HG03565 (cell line): ENCODE measurements around the gene RTP5.
A peak's percentile ranks its signal among the peaks of the same experiment; 100 is the strongest.

Experiments used
- ATAC-seq: cut with Tn5 transposase; IDR thresholded peaks from one replicate; pipeline ENCODE4 v1.9.1; 2021; ENCODE audit warnings: mild to moderate bottlenecking, moderate library complexity; ENCODE audit not compliant: unreplicated experiment

Gene RTP5

GRCh38 chr2:241843321-241844065 lies 26.0 kb upstream of the RTP5 start:
- ATAC-seq, result no peak

DNA sequence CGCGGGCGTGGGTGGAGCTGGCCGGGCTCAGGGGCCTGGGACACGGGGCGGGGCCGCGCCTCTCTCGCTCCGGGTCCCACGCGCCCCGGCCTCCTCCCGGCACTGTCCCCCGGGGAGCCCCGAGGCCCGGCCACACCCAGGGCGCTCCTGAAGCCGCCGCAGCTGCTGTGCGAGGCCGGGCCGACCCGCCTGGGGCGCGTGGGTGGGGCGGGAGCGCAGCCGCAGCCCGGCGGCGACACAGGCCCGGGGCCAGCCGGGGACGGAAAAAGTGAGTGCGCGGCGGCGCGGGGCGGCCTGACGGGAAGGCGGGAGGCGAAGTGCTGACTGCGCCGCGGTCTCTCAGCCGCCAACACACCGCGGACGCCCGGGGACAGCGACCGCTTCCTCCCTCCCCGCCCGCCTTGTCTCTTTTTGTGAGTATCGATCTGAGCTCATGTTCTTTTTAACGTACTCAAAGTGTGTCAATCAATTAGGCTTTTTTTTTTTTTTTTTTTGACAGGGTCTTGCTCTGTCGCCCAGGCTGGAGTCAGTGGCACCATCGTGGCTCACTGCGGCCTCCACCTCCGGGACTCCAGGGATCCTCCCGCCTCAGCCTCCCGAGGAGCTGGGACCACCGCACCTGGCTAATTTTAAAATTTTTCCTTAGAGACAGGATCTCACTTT lies 25.3 kb upstream of the RTP5 start:
- peak; percentile 58 for ATAC-seq

GRCh38 chr2:241844831-241845578 lies 24.5 kb upstream of the RTP5 start:
- no peak for ATAC-seq

- no peak for ATAC-seq
Measured at GRCh38 chr2:241846406-241846805, 23.1 kb upstream of the RTP5 start.

DNA sequence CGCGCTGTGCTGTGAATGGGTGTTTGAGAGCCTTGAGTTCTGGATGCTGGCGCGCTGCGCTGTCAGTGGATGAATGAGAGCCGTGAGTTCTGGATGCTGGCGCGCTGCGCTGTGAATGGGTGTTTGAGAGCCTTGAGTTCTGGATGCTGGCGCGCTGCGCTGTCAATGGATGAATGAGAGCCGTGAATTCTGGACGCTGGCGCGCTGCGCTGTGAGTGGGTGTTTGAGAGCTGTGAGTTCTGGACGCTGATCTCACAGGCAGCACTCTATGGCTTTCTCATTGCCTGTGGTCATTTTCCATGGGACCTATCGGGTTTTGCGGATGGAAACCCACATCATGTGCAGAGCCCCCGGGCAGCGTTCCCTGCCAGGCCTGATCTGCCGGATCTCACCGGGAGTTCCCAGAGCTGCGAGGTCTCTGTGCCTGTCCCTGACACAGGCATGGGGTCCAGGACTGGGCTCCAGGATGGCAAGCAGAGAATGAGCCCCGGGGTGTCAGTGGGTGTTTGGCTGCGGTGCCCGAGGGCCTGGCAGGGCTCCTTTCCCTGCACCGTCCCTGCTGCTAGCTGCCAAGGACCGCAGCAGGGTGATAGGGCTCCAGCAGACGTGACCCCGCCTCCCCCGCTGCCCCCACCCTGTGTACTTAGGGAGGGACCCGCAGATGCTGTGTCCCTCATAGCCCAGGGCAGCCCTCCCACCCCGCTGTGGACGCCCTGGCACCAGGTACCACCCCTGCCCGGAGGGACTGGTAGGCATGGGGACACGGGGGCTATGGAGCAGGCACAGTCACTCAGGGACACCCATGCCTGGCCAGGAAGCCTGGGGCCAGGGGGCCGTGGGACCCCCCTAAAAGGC lies 20.5 kb upstream of the RTP5 start:
- no peak for ATAC-seq

GRCh38 chr2:241849616-241850543 lies 19.6 kb upstream of the RTP5 start:
- ATAC-seq, result no peak

DNA sequence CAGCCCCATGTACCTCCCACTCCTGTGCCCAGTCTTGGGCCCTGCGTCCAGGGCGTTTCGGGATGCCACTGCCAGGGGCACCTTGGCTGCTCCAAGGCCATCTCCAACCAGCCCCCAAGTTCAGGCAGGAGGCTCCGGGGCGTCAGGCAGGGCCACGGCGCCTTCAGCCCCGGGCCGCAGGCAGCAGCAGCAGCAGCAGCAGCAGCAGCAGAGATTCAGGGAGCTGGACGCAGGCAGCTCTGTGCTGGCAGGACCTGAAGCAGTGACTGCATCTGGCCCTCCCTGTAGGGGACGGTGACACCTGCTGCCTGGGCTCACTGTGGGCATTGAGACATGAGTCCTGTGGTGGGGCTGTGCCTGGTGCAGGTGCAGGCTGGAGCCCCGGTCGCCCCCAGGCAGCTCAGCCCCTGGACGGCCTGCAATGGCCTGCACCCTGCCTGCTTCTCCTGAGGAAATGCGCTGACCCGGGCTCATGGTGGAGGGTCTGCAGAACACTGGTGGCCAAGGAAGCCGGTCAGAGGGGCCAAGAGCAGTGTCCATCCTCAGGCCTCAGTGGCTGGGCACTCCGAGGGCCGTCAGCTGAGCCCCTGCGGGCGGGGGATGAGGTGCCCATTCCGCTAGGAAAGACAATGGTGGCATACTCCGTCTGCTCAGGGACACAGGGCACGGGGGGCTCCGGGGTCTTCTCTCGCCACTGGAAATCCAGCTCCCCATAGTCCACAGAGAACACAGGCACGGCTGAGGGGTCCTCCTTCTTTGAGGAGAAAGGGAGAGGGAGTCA lies 18.8 kb upstream of the RTP5 start:
- ATAC-seq, result no peak

DNA sequence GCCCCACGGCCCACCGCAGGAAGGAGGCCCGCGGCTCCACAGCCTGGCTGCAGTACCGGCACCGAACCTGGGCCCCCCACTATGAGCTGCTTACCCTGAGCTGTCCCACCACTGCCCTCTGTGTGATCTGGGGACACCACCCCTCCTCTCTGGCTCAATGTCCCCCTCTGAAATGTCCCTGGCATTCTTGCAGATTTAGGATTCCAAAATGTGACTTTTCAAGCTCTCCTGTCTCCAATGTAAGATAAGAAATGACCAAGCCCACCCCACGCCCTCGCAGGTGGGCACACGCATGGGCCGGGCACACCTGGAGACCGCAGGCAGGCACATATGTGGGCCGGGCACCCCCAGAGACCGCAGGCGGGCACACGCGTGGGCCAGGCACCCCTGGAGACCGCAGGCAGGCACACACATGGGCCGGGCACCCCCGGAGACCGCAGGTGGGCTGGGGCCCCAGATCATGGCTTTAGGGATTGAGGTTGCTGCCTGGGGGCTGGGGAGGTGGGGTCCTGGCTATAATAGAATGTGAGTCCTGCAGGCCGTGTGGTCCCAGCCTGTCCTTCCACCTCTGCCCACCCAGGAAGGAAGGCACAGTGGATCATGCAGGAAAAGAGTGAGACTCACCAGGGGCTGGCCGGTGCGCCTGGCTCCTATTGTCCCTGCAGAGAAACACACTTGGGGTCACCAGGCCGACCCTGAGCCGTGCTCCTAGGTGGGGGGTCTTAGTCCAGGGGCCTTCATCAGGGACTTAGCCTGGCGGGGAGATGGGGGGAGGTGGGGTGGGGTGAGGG lies 18.0 kb upstream of the RTP5 start:
- no peak for ATAC-seq

DNA sequence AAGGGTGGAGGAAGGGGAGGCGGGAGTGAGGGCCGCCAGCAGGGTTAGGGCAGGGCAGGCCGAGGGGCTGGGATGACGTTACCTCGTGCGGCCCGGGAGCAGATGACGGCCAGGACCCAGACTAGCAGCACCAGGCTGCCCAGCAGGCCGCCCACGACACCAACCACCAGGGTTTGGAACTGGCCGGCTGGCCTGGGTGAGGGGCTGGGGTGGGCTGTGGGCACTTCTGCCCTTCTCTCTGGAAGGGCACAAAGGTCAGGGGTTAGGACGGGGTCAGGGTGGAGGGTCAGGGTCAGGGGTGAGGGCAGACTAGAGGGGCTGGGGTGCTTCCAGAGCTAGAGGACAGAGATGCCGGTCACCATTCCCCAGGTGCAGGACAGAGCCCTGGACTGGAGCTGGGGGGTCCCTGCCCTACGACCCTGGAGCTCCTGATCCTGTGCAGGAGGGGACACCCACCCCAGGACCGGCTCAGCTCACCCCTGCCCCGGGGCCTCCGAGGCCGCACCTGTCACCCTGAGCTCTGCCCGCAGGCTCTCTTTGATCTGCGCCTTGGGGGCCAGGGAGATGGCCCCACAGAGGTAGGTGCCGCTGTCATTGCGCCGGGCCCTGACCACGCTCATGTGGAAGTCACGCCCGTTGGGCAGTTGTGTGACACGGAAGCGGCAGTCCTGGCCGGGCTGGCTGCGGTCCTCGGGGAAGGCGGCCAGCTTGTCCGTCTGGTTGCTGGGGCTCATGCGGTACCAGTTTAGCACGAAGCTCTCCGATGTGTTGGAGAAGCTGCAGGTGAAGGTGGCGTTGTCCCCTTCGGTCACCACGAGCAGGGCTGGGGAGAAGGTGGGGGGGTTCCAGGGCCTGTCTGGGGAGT lies 17.2 kb upstream of the RTP5 start:
- no peak for ATAC-seq

DNA sequence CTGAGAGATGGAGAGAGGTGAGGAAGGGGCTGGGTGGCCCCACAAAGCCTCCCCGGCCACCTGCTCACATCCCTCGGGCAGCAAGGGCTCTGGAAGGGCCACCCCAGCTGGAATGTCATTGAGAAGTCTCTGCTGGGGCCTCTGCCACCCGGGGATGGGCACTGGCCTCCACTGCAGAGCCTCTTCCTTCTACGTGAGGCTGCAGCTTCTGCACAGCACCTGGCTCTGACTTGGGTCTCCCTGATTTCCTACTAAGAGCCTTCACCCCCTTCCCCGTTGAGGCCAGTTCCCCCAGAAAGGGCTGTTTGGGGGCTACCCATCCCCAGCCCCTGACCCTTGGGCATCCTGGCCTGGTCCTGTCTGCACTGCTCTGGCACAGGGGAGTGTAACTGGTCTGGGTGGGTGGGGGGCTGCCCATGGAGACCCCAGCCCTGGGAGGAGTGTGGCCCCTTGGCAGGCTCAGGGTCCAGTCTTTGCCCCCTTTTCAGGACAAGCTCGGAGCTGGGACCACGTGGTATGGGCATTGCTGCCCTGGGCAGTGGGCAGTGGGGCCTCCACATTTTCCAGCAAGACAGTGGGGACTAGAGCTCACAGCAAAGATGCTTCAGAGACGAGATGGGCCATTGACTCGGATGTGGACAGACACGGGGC lies 16.4 kb upstream of the RTP5 start:
- ATAC-seq, result no peak

- no peak for ATAC-seq
Measured at GRCh38 chr2:241853651-241854341, 15.7 kb upstream of the RTP5 start.

DNA sequence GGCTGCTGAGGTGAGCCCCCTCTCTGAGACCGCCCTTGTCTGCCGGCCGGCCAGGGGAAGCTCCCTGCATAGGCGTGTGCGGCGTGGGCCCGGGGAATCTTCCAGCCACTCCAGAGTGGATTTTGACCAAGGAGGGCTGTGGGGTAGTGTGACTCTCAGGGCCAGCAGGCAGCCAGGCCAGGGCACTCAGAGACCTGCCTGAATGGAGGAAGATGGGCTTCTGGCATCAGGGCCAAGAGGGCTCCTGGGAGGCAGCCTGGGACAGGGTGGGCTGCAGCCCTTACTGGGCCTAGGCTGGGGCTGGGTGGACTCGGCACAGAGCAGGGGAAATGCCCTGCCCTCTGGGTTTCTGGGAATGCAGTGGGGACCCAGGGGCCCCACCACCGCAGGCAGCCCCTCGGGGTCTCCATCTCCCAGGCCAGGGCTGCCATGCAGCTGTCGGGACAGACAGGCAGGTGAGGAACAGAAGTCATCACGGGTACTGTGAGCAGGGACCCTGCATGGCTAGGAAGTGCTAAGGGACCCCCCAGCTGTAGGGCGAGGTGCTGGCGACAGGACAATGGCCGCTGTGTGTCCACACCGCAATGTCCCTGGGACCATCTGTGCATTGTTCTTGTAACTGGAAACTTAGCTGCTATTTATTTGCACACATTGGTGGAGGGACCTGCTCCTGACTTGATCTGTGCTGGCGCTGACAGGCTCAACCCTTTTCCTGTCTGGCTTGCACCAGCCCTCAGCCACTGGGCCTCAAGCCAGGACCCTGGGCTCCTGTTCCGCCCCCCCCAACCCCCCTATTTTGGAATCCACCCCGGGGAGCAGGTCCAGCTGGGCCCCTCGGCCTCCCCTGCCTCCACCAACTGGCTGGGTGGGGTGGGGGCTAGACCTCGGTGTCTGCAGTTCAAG lies 14.9 kb upstream of the RTP5 start:
- no peak for ATAC-seq

DNA sequence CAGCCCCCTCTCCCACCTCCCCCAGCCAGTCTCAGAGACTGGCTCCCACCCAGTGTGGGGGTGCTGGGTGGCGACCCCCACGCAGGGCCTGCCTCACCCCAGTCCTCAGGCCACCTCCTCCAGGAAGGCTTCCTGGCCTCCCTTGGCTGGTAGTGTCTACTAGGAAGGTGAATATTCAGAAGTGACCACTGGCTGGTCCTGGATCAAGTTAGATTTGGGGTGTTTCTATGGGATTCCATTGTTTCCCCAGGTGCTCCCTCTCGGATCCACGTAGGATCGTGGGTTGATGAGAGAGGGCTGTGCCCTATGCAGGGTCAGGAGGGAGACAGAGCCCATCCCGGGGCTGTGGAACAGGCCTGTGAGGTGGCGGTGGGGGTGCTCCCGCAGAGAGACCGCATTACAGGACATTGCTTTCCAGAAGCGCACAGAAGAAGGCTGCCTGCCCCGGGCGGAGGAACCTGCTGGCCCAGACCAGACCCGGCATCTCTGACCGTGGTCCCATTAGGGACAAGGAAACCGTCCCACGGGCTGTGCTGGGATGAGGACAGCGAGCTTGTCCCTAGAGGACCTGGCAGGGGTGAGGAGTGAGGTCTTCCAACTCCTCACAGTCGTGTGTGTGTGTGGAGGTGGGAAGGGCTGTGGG lies 14.2 kb upstream of the RTP5 start:
- no peak for ATAC-seq

GRCh38 chr2:241855888-241856422 lies 13.6 kb upstream of the RTP5 start:
- no peak for ATAC-seq
